Osteoblast (primary cell): Measurements from ENCODE around the gene TCP11L1. TPM values are rescaled to one million over a fixed set of nuclear protein-coding genes. Genes with fewer than 3 reads are reported as not detected.

Experiments used
- small RNA-seq: library from RNA; depleted of rRNA; stranded (forward); fragments of <200 nt; gene quantifications from one replicate; pipeline ENCODE3, GENCODE V24; 2012
- total RNA-seq: library from RNA; depleted of rRNA; stranded (reverse); fragments of >200 nt; gene quantifications from 2 replicates; pipeline ENCODE4 v1.2.3, GENCODE V29; 2012

TCP11L1 gene
- total RNA-seq, 1 donor: 35.8 TPM

Small RNA genes lying within 50 kb of the gene (small RNA-seq; reads per million reads assigned to genes)
- not detected for gene RF00019

Other genes starting within 250 kb of the TCP11L1 start
- not detected in 2 replicates for gene CCDC73, start 244.9 kb upstream of the TCP11L1 start, total RNA-seq
- gene PRRG4, start 209.6 kb upstream of the TCP11L1 start, total RNA-seq: 0.29 and 0.36 TPM in 2 replicates
- 25.6 and 28.6 TPM in 2 replicates for gene QSER1, start 146.8 kb upstream of the TCP11L1 start, total RNA-seq
- gene DEPDC7, start 23.7 kb upstream of the TCP11L1 start, total RNA-seq: 13.3 and 14.5 TPM in 2 replicates
- 15.0 and 16.3 TPM in 2 replicates for gene CSTF3, start 121.9 kb downstream of the TCP11L1 start, total RNA-seq
- 188 and 195 TPM in 2 replicates for gene HIPK3, start 217.8 kb downstream of the TCP11L1 start, total RNA-seq